ENCODE measurements around the gene AANAT.

DNA sequence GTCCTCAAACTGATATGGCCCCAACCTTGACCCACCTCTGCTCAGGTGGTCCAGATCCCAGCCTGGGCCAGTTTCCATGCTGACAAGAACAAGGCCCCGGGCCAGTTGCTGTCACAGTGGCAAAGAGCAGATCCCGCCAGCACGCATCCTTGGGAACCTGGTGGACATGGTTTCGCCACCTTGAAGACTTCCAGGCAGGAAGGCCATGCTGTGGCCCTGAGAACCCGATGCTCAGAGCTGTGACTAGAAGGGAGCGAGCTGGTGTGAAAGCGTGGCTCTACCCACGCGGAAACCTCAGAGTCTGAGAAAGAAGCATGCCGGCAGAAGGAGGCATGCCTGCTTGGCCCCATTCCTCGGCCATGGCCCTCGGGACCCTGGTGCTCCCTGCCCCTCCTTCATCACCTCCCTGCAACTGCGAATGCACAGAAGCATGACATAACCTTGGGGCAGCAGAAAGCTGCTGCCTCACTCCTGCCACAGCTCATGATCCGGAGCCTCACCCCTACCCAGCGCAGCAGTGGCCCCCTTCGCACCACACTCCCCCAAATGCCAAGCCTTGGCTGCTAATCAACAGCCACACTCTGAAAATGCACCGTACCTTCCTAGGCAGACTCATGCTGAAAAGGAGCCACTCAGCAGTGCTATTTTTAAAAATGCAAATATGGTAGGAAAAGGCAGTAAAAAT is 47.7 kb upstream of the AANAT start:
- no peak for TF ChIP-seq TCF12 (IDR thresholded peaks at IDR 0.05; ENCODE audit: low read depth)
- no peak for TF ChIP-seq EP300 (IDR thresholded peaks at IDR 0.05; ENCODE audit: borderline replicate concordance)
- no peak for TF ChIP-seq REST (IDR thresholded peaks at IDR 0.05; ENCODE audit: low read depth)
- TF ChIP-seq, protein P1, sequence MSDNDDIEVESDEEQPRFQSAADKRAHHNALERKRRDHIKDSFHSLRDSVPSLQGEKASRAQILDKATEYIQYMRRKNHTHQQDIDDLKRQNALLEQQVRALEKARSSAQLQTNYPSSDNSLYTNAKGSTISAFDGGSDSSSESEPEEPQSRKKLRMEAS (IDR thresholded peaks at IDR 0.05), result no peak

Data from Ishikawa (cell line).